Stimulated activated CD8-positive, alpha-beta memory T cell treated with anti-CD3 and anti-CD28 coated beads, Interleukin-12 subunit alpha, Interleukin-12 subunit beta, amount 100 ng/mL, for 24 hours (primary cell): ENCODE measurements around the gene MRPL4.

Experiments used
- DNase-seq: peaks from one replicate; pipeline ENCODE4 v3.0.0-alpha.2; 2020; ENCODE audit errors: extremely low read depth

MRPL4 gene

GRCh38 chr19:10251792-10252694, at the start of gene MRPL4:
Gene MRPL4, plus strand, starts transcription at chr19:10252214. Its CDS starts 40 bp downstream, at chr19:10252254.
- peak; percentile 90 for DNase-seq

- no peak for DNase-seq
Observed at GRCh38 chr19:10203686-10204085, 48.3 kb upstream of the MRPL4 start.

- DNase-seq = no peak
Observed at GRCh38 chr19:10205636-10206035, 46.4 kb upstream of the MRPL4 start.

- no peak for DNase-seq
Observed at GRCh38 chr19:10206226-10206885, 45.7 kb upstream of the MRPL4 start.

GRCh38 chr19:10207026-10207425, 45.0 kb upstream of the MRPL4 start:
- no peak for DNase-seq

- DNase-seq = no peak
Observed at GRCh38 chr19:10209315-10209714, 42.7 kb upstream of the MRPL4 start.

GRCh38 chr19:10211061-10211460, 41.0 kb upstream of the MRPL4 start:
- DNase-seq = no peak

- no peak for DNase-seq
Observed at GRCh38 chr19:10211691-10212090, 40.3 kb upstream of the MRPL4 start.

GRCh38 chr19:10214784-10215183, 37.2 kb upstream of the MRPL4 start:
- DNase-seq = no peak

GRCh38 chr19:10217085-10217484, 34.9 kb upstream of the MRPL4 start:
- no peak for DNase-seq

GRCh38 chr19:10219678-10220077, 32.3 kb upstream of the MRPL4 start:
- no peak for DNase-seq

- no peak for DNase-seq
Observed at GRCh38 chr19:10220695-10221094, 31.3 kb upstream of the MRPL4 start.

GRCh38 chr19:10222201-10222890, 29.7 kb upstream of the MRPL4 start:
- no peak for DNase-seq

- no peak for DNase-seq
Observed at GRCh38 chr19:10223488-10224213, 28.4 kb upstream of the MRPL4 start.

GRCh38 chr19:10224337-10224736, 27.7 kb upstream of the MRPL4 start:
- DNase-seq = no peak

GRCh38 chr19:10226021-10226375, 26.0 kb upstream of the MRPL4 start:
- DNase-seq = no peak

GRCh38 chr19:10226376-10227025, 25.5 kb upstream of the MRPL4 start:
- DNase-seq = no peak

GRCh38 chr19:10227026-10227971, 24.7 kb upstream of the MRPL4 start:
- no peak for DNase-seq

- no peak for DNase-seq
Observed at GRCh38 chr19:10228393-10228792, 23.6 kb upstream of the MRPL4 start.

GRCh38 chr19:10228920-10229319, 23.1 kb upstream of the MRPL4 start:
- DNase-seq = no peak
